Ovary (tissue), 3 donors: ENCODE data around the gene GOLIM4.

Experiments
- EP300 ChIP-seq: sonication (generic); formaldehyde crosslinking; IDR thresholded peaks from one replicate; pipeline ENCODE4 v1.6.1; 2017; ENCODE audit warnings: antibody characterized with exemption
- POLR2A ChIP-seq: fragments of 450-650 bp; IDR thresholded peaks from one replicate; pipeline ENCODE4 v1.6.1; 2017; ENCODE audit warnings: antibody characterized with exemption, mild to moderate bottlenecking, moderate library complexity
- TF ChIP-seq, protein P1 (sequence below), 3 donors: fragments of 450-650 bp in 2 of 3; fragments of 200-600 bp in 1 of 3; IDR thresholded peaks; one replicate each; pipeline versions ENCODE4 v1.5.1 to v1.8.0; 2016 to 2022; ENCODE audit warnings: antibody characterized with exemption in 3 of 3, mild to moderate bottlenecking in 1 of 3
- donor health status: DM: no; HTN: no; CAD: no.

DNA sequence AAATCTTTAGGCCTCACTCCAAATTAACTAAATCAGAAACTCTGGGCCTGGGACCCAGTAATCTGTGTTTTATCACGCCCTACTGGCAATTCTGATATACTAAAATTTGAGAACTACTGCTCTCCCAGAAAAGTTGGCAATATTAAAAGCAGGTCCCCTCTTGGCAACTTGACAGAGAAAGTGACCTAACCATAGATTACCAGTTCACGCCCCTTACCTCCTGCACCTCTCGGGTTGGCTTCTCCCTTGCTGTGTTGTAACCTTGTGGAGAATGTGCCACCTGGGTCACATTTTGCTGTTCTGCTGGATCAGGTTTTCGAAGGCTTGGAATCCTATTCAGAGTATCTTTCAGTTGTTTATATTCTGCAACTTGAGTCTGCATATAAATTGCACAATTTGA is 59.1 kb downstream of the GOLIM4 start:
- TF ChIP-seq POLR2A (no peak), EP300 (no peak)
- TF ChIP-seq, protein P1, sequence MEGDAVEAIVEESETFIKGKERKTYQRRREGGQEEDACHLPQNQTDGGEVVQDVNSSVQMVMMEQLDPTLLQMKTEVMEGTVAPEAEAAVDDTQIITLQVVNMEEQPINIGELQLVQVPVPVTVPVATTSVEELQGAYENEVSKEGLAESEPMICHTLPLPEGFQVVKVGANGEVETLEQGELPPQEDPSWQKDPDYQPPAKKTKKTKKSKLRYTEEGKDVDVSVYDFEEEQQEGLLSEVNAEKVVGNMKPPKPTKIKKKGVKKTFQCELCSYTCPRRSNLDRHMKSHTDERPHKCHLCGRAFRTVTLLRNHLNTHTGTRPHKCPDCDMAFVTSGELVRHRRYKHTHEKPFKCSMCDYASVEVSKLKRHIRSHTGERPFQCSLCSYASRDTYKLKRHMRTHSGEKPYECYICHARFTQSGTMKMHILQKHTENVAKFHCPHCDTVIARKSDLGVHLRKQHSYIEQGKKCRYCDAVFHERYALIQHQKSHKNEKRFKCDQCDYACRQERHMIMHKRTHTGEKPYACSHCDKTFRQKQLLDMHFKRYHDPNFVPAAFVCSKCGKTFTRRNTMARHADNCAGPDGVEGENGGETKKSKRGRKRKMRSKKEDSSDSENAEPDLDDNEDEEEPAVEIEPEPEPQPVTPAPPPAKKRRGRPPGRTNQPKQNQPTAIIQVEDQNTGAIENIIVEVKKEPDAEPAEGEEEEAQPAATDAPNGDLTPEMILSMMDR (IDR thresholded peaks at IDR 0.05): no peak
